Heart left ventricle (tissue), 13 donors: ENCODE results near the gene USP14.

Source experiments
- CTCF ChIP-seq, 12 donors: fragments of 200-600 bp; sonication (generic) in 4 of 12; IDR thresholded peaks; one replicate each; pipeline versions ENCODE4 v1.5.0 to v1.8.0; 2018 to 2022; ENCODE audit warnings: antibody characterized with exemption in 12 of 12, mild to moderate bottlenecking in 5 of 12
- POLR2A ChIP-seq, 2 donors: fragments of 450-650 bp; IDR thresholded peaks; one replicate each; pipeline ENCODE4 v1.6.1; 2017; ENCODE audit warnings: antibody characterized with exemption in 2 of 2, mild to moderate bottlenecking in 2 of 2, moderate library complexity in 2 of 2
- donor health status: ischemic (EF 13 %, LVEDD 7.1; RV severe dilation, severe dysfunction).
- donor health status: DM: no; HTN: yes; CAD: no.
- donor health status: DM: no; HTN: no; CAD: no.
- donor health status: ischemic (EF 25% LVEDD 6.9; RV normal size, moderate dysfunction).
- donor health status: ischemic (EF 25% LVEDD 5.7; RV mildly dilated, moderate dysfunction).
- donor health status: ischemic (EF 35%, LVEDD 5.7; RV mildly dilated, moderate dysfunction).
- donor health status: nonischemic (EF 11% LVEDD 7.7; RV severe dilation, severe dysfunction).
- donor health status: DM: yes; HTN: yes; CAD: no.
- donor health status: PGD.
- donor health status: ischemic (EF 29% LVEDD 5.4; RV normal size, mild dysfunction).
- donor health status: nonischemic (EF 23%, LVEDD 6.1; RV moderate dilation, normal function).

- TF ChIP-seq CTCF (IDR thresholded peaks at IDR 0.05): no peak
- TF ChIP-seq POLR2A (IDR thresholded peaks at IDR 0.05): no peak
Observed at GRCh38 chr18:148841-149240, 9.5 kb upstream of the USP14 start.
